ENCODE results near the gene GUCY2C. TPM values are rescaled to one million over a fixed set of nuclear protein-coding genes. Genes with fewer than 3 reads are reported as not detected.

The GUCY2C gene
- polyA plus RNA-seq, 1 experiment, result not detected

GRCh38 chr12:14710632-14711320, 14.4 kb upstream of the GUCY2C start:
- CTCF ChIA-PET, result interaction anchor here (1.0 kb wide), 1 partner anchor 473 kb away, joined by 3 read pairs; no protein-coding TSS in a partner anchor
- Histone ChIP-seq H3K27me3 (ENCODE audit: control insufficient read depth, insufficient read depth, low read length) (no peaks in the 10 kb centered on the region), H3K4me3 (ENCODE audit: low read depth, low read length) (no peak overlapping the region), H3K27ac (ENCODE audit: low read depth, low read length) (no peak overlapping the region), H3K9me3 (ENCODE audit: control insufficient read depth, insufficient read depth, low read length) (no peaks in the 10 kb centered on the region)
- POLR2A ChIA-PET, result no interaction called here
- no peak for DNase-seq (ENCODE audit: low read depth, low spot score)
- TF ChIP-seq CTCF (IDR thresholded peaks at IDR 0.05; ENCODE audit: low read depth, low read length), result no peak

GRCh38 chr12:14701809-14702568, 5.6 kb upstream of the GUCY2C start:
- Histone ChIP-seq H3K27me3 (ENCODE audit: control insufficient read depth, insufficient read depth, low read length) (no peaks in the 10 kb centered on the region), H3K9me3 (ENCODE audit: control insufficient read depth, insufficient read depth, low read length) (no peaks in the 10 kb centered on the region), H3K27ac (ENCODE audit: low read depth, low read length) (no peak overlapping the region), H3K4me3 (ENCODE audit: low read depth, low read length) (no peak overlapping the region)
- DNase-seq (ENCODE audit: low read depth, low spot score), result no peak
- ChIA-PET POLR2A (no interaction called here), CTCF (no interaction called here)
- no peak for TF ChIP-seq CTCF (IDR thresholded peaks at IDR 0.05; ENCODE audit: low read depth, low read length)

- Histone ChIP-seq H3K27ac (ENCODE audit: low read depth, low read length) (no peak overlapping the region), H3K9me3 (ENCODE audit: control insufficient read depth, insufficient read depth, low read length) (no peaks in the 10 kb centered on the region), H3K4me3 (ENCODE audit: low read depth, low read length) (no peak overlapping the region), H3K27me3 (ENCODE audit: control insufficient read depth, insufficient read depth, low read length) (no peaks in the 10 kb centered on the region)
- POLR2A ChIA-PET, result no interaction called here
- no peak for DNase-seq (ENCODE audit: low read depth, low spot score)
- TF ChIP-seq CTCF (IDR thresholded peaks at IDR 0.05; ENCODE audit: low read depth, low read length), result no peak
- CTCF ChIA-PET, result no interaction called here
Observed at GRCh38 chr12:14700935-14701334, 4.5 kb upstream of the GUCY2C start.

- Histone ChIP-seq H3K9me3 (ENCODE audit: control insufficient read depth, insufficient read depth, low read length) (no peaks in the 10 kb centered on the region), H3K4me3 (ENCODE audit: low read depth, low read length) (no peak overlapping the region), H3K27ac (ENCODE audit: low read depth, low read length) (no peak overlapping the region), H3K27me3 (ENCODE audit: control insufficient read depth, insufficient read depth, low read length) (no peaks in the 10 kb centered on the region)
- TF ChIP-seq CTCF (IDR thresholded peaks at IDR 0.05; ENCODE audit: low read depth, low read length), result no peak
- POLR2A ChIA-PET, result no interaction called here
- no peak for DNase-seq (ENCODE audit: low read depth, low spot score)
- CTCF ChIA-PET, result no interaction called here
Observed at GRCh38 chr12:14699923-14700322, 3.5 kb upstream of the GUCY2C start.

GRCh38 chr12:14698555-14698954, 2.2 kb upstream of the GUCY2C start:
- Histone ChIP-seq H3K27me3 (ENCODE audit: control insufficient read depth, insufficient read depth, low read length) (no peaks in the 10 kb centered on the region), H3K9me3 (ENCODE audit: control insufficient read depth, insufficient read depth, low read length) (no peaks in the 10 kb centered on the region), H3K4me3 (ENCODE audit: low read depth, low read length) (no peak overlapping the region), H3K27ac (ENCODE audit: low read depth, low read length) (no peak overlapping the region)
- no peak for DNase-seq (ENCODE audit: low read depth, low spot score)
- no peak for TF ChIP-seq CTCF (IDR thresholded peaks at IDR 0.05; ENCODE audit: low read depth, low read length)
- CTCF ChIA-PET, result interaction anchor here (0.5 kb wide), 1 partner anchor 30 kb away, joined by 3 read pairs; no protein-coding TSS in a partner anchor
- POLR2A ChIA-PET, result no interaction called here
